Ascending aorta (tissue), 2 donors: ENCODE data around the gene LMTK2. TPM values are rescaled to one million over a fixed set of nuclear protein-coding genes. Genes with fewer than 3 reads are reported as not detected.

ENCODE experiments used
- DNase-seq, 2 donors: peaks; one replicate each; pipeline ENCODE4 v3.0.0-alpha.2; 2019; ENCODE audit warnings: low spot score in 2 of 2
- H3K27ac ChIP-seq, 2 donors: fragments of 200-600 bp; sonication (generic); one replicate each; pipeline ENCODE4 v1.5.1; 2016 to 2017; ENCODE audit warnings: mild to moderate bottlenecking in 1 of 2
- H3K27me3 ChIP-seq: fragments of 200-600 bp; sonication (generic); one replicate; pipeline ENCODE4 v1.5.1; 2017
- H3K36me3 ChIP-seq, 2 donors: fragments of 200-600 bp; sonication (generic); one replicate each; pipeline ENCODE4 v1.5.1; 2016
- H3K4me1 ChIP-seq, 2 donors: fragments of 200-600 bp; sonication (generic); one replicate each; pipeline ENCODE4 v1.5.1; 2016 to 2017; ENCODE audit warnings: mild to moderate bottlenecking in 1 of 2
- H3K4me3 ChIP-seq, 2 donors: fragments of 200-600 bp; sonication (generic); one replicate each; pipeline ENCODE4 v1.5.1; 2016 to 2017; ENCODE audit warnings: mild to moderate bottlenecking in 1 of 2
- H3K9me3 ChIP-seq, 2 donors: fragments of 200-600 bp; sonication (generic); one replicate each; pipeline ENCODE4 v1.5.1; 2016
- CTCF ChIP-seq, 3 experiments: fragments of 200-600 bp in 2 of 3; fragments of 450-650 bp in 1 of 3; sonication (generic) in 2 of 3; IDR thresholded peaks; one replicate each; pipeline ENCODE4 v1.5.1; 2016 to 2019; ENCODE audit warnings: antibody characterized with exemption in 3 of 3, mild to moderate bottlenecking in 1 of 3, moderate library complexity in 1 of 3
- intact Hi-C: fragments of 100-400 bp; cut with DNase I; formaldehyde crosslinking; loops from one replicate; pipeline ENCODE4 v1.15.1; 2023
- total RNA-seq: library from RNA; depleted of rRNA; stranded (reverse); fragments of >200 nt; gene quantifications from one replicate; pipeline ENCODE4 v1.1.0, GENCODE V29; 2016

Gene LMTK2
- total RNA-seq, 1 donor from 2014 or later, result 11.8 TPM

GRCh38 chr7:98125759-98126158, 19.1 kb downstream of the LMTK2 start:
- no peaks in the 10 kb centered on the region for H3K4me1 ChIP-seq
- no peak overlapping the region for H3K27ac ChIP-seq
- intact Hi-C loops, result no loop called here
- no peaks in the 10 kb centered on the region for H3K9me3 ChIP-seq
- no peak for DNase-seq
- H3K36me3 ChIP-seq, result no peaks in the 10 kb centered on the region
- no peaks in the 10 kb centered on the region for H3K27me3 ChIP-seq
- no peak overlapping the region for H3K4me3 ChIP-seq
- no peak for TF ChIP-seq CTCF (IDR thresholded peaks at IDR 0.05)

GRCh38 chr7:98126311-98127142, 19.9 kb downstream of the LMTK2 start:
- no peak overlapping the region for H3K4me3 ChIP-seq
- no peak overlapping the region for H3K27ac ChIP-seq
- no peak for TF ChIP-seq CTCF (IDR thresholded peaks at IDR 0.05)

GRCh38 chr7:98128346-98128745, 21.7 kb downstream of the LMTK2 start:
- Histone ChIP-seq H3K4me3 (no peak overlapping the region), H3K36me3 (no peaks in the 10 kb centered on the region), H3K4me1 (no peaks in the 10 kb centered on the region), H3K9me3 (no peaks in the 10 kb centered on the region), H3K27ac (no peak overlapping the region), H3K27me3 (no peaks in the 10 kb centered on the region)
- intact Hi-C loops, result no loop called here
- no peak for TF ChIP-seq CTCF (IDR thresholded peaks at IDR 0.05)
- DNase-seq, result no peak

More at GRCh38 chr7:98126311-98127142, 19.9 kb downstream of the LMTK2 start:
- Histone ChIP-seq H3K36me3 (no peaks in the 10 kb centered on the region), H3K4me1 (no peaks in the 10 kb centered on the region), H3K27me3 (no peaks in the 10 kb centered on the region), H3K9me3 (no peaks in the 10 kb centered on the region)
- DNase-seq, result no peak
- intact Hi-C loops, result no loop called here

DNA sequence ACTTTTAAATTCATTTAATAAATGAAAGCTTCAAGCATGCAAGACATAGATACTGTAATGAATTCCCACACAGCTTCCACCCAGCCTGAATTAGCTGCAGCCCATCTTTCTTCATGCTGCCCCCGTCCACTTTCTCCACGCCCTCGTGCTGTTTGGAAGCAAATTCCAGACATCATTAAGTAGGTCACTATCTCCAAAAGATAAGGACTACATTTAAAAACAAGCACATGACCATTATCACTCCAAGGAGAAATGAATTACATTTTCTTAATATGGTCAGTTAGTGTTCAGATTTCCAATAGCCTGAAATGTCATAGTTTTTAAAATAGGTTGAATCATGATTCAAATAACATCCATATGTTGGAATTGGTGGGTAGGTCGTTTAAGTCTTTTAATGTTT, 24.3 kb downstream of the LMTK2 start:
- no peak overlapping the region for H3K27ac ChIP-seq
- DNase-seq, result no peak
- no peak for TF ChIP-seq CTCF (IDR thresholded peaks at IDR 0.05)
- H3K4me3 ChIP-seq, result no peak overlapping the region
- no peaks in the 10 kb centered on the region for H3K36me3 ChIP-seq
- H3K9me3 ChIP-seq, result no peaks in the 10 kb centered on the region
- no peaks in the 10 kb centered on the region for H3K27me3 ChIP-seq
- intact Hi-C loops, result no loop called here
- H3K4me1 ChIP-seq, result no peaks in the 10 kb centered on the region

DNA sequence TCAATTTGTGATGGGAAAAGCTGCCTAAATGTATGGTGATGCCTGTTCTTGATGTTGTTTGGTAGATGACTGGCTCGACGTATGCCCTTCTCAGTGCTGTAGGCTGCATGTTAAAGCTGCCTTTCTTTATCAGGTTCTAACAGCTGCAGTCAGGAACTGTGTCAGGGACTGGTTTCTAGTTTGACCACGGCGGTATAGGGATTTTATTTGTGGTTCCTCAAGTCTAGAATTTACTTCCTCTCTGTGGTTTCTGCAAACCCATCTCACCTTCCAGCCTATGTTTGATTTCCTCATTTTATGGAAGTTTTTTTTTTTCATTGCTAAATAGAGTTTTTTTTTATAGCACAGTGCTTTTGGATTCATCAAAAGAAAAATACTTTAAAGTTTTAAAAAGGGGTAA, 26.5 kb downstream of the LMTK2 start:
- Histone ChIP-seq H3K9me3 (no peaks in the 10 kb centered on the region), H3K36me3 (no peaks in the 10 kb centered on the region), H3K4me3 (no peak overlapping the region), H3K27ac (no peak overlapping the region), H3K4me1 (no peaks in the 10 kb centered on the region), H3K27me3 (no peaks in the 10 kb centered on the region)
- intact Hi-C loops, result no loop called here
- DNase-seq, result no peak
- no peak for TF ChIP-seq CTCF (IDR thresholded peaks at IDR 0.05)
